Gastroesophageal sphincter (tissue), 3 donors: ENCODE results near the gene PSME1.

ENCODE experiments used
- POLR2AphosphoS5 ChIP-seq: sonication (generic); formaldehyde crosslinking; IDR thresholded peaks from one replicate; pipeline ENCODE4 v1.6.1; 2017; ENCODE audit warnings: antibody characterized with exemption
- TF ChIP-seq, protein P1 (sequence below), 4 experiments: fragments of 200-600 bp in 2 of 4; fragments of 450-650 bp in 2 of 4; sonication (generic) in 1 of 4; IDR thresholded peaks; one replicate each; pipeline ENCODE4 v1.5.1; 2017 to 2019; ENCODE audit warnings: antibody characterized with exemption in 4 of 4, mild to moderate bottlenecking in 2 of 4, moderate library complexity in 2 of 4

DNA sequence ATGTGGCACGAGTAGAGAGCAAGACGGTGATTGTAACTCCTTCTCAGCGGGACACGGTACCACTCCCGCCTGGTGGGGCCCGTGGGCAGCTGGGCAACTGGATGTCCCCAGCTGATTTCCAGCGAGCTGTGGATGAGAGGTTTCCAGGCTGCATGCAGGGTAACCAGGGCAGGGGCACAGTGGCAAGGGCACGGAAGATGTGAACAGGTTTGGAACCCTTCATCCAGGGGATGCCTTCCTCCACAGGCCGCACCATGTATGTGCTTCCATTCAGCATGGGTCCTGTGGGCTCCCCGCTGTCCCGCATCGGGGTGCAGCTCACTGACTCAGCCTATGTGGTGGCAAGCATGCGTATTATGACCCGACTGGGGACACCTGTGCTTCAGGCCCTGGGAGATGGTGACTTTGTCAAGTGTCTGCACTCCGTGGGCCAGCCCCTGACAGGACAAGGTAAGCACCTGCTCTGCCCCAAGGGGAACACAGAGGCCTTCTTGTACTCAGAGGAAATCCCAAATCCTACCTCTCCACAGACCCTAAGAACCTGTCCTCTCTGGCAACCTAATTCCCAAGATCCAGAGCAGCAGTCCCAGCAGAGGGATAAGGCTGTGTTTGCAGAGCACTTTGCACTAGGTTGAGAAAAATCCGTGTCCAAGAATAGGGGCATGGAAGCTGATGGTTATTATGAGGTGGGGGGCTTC lies 37.6 kb upstream of the PSME1 start:
- no peak for TF ChIP-seq POLR2AphosphoS5
- TF ChIP-seq, protein P1, sequence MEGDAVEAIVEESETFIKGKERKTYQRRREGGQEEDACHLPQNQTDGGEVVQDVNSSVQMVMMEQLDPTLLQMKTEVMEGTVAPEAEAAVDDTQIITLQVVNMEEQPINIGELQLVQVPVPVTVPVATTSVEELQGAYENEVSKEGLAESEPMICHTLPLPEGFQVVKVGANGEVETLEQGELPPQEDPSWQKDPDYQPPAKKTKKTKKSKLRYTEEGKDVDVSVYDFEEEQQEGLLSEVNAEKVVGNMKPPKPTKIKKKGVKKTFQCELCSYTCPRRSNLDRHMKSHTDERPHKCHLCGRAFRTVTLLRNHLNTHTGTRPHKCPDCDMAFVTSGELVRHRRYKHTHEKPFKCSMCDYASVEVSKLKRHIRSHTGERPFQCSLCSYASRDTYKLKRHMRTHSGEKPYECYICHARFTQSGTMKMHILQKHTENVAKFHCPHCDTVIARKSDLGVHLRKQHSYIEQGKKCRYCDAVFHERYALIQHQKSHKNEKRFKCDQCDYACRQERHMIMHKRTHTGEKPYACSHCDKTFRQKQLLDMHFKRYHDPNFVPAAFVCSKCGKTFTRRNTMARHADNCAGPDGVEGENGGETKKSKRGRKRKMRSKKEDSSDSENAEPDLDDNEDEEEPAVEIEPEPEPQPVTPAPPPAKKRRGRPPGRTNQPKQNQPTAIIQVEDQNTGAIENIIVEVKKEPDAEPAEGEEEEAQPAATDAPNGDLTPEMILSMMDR (IDR thresholded peaks at IDR 0.05), result no peak
